NCI-H748 treated with DMSO at 0.1 percent for 48 hours (cell line): ENCODE results near the gene CAB39L.

Source experiments
- DNase-seq: peaks from one replicate; lab custom pipeline; 2025; lab: John Stamatoyannopoulos, UW

The CAB39L gene

DNA sequence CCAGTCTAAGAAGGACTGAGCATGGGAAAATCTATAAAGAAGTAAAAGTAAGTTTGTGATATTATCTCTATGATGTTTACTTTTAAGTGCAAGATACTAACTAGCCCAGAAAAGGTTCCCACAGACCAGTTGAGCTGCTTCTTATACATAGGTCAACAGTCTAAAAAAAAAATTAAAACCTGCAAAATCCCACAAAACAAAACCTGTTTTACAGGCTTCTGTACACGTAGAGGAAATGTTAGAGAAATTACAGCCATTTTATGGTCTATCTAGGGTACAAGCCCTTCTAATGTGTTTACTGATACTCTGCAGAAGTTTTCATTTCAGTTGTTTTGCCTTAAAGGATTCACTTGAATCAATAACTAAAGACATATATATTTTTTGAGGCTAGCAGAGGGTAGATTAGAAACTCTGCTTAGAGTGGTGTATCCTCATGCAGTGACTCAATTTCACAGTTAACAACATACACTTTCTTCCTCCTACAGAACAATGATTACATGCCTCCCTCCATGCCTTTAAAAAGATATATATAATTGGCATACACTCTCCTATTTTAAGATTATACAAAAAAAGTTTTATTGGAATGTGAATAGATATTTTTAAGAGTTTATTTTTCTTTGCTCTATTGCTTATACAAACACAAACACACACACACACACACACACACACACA lies 43.9 kb downstream of the CAB39L start:
- DNase-seq = no peak

GRCh38 chr13:49395878-49396380 lies 47.9 kb downstream of the CAB39L start:
- no peak for DNase-seq

DNA sequence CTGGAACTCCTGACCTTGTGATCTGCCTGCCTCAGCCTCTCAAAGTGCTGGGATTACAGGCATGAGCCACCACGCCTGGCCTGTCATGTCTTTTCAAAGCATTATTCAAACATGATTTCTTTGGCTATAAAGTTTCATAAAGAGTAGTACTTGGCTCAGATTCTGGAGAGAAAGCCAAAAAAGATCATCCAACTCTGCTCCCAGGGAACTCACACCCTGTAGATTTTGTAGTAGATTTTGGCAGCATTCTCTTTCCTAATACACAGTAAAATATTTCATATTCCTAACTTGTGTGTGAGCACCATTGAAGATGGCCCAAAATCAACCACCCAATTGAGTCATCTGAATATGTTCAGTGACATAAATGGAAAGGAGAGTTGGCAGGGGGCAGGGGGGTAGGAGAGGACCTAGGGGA lies 48.4 kb downstream of the CAB39L start:
- no peak for DNase-seq

GRCh38 chr13:49388091-49388635 lies 55.7 kb downstream of the CAB39L start:
- no peak for DNase-seq

- no peak for DNase-seq
These were observed 57.2 kb downstream of the CAB39L start for GRCh38 chr13:49386664-49387063.

DNA sequence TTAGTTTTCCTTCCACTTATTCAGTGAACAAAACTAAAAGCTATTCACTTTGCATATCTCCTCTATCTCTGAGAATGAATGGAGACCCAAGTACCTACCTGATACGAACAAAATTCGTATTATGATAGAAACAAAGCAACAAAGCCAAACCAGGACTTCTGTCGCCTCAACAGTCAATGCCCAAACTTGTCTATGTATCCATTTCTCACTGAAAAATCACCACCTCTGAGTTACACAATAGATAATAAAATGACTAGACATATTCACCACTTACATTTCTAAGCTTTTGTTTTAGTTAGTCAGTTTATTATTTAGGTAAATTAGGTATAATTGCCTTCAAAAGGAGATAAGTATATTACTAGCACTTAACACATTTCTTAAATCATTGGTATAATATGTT lies 67.7 kb downstream of the CAB39L start:
- DNase-seq = no peak

- DNase-seq = no peak
These were observed 69.1 kb downstream of the CAB39L start for GRCh38 chr13:49374585-49375290.

GRCh38 chr13:49373716-49374115 lies 70.1 kb downstream of the CAB39L start:
- DNase-seq = no peak

DNA sequence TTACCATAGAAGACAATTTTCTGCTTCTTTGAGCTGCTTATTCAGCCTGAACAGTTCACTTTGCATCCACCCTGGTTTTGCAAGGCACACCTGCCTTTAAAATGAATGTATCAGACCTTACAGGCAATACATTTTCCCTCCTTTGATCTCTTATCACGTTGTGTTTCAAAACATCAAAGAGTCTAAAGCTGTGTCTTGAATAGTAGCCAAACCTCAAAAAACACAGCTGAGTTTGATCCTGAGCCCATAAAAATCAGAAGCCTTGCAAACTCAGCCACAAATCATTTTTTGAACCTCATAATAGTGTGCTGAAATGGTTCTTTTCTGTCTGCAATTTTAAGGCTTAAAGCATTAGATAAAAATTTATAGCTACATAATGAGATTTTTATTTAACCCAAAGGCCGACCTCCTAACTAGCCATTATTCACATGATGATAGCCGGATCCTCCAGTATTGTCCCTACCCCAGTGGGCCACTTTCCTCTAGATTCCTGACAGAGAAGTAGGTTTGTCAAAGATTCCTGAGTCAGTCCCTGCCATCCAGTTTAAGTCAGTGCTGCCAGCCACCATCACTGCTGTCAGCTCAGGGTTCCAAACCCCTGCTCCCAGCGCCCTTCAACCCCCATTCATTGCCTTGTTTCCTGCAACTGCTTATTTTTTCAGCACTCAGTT lies 71.8 kb downstream of the CAB39L start:
- DNase-seq = no peak

DNA sequence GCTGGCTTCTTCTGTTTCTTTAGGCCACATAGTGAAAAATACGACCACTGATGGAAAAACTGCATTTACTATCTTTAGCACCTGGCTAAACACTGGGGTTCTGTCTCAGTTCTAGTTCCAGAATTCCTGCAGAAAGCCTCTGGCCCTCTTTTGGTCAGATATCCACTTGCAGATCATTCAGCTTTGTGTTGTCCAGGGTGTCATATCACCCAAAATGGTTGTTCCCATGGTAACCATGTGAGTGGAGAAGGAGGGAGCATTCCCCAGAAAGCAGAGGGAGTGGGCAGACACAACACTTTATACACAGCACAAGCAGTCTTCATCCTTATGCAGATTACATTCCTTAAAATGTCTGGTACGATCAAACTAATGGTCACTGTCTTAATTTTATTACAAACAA lies 73.5 kb downstream of the CAB39L start:
- DNase-seq = no peak

GRCh38 chr13:49369866-49370265 lies 74.0 kb downstream of the CAB39L start:
- DNase-seq = no peak

GRCh38 chr13:49368688-49369087 lies 75.2 kb downstream of the CAB39L start:
- DNase-seq = no peak

GRCh38 chr13:49367640-49368422 lies 76.0 kb downstream of the CAB39L start:
- DNase-seq = no peak

DNA sequence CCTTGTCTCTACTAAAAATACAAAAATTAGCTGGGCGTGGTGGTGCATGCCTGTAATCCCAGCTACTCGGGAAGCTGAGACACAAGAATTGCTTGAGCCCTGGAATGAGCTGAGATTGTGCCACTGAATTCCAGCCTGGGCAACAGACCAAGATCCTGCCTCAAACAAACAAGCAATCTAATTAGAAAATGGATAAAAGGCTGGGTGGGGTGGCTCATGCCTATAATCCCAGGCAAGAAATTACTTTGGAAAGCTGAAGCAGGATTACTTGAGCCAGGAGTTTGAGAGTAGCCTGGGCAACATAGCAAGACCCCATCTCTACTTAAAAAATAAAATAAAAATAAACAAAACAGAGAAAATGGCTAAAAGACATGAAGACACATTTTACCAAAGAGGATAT lies 77.0 kb downstream of the CAB39L start:
- DNase-seq = no peak

GRCh38 chr13:49357694-49358093 lies 86.2 kb downstream of the CAB39L start:
- no peak for DNase-seq

- no peak for DNase-seq
These were observed 87.6 kb downstream of the CAB39L start for GRCh38 chr13:49356223-49356622.

DNA sequence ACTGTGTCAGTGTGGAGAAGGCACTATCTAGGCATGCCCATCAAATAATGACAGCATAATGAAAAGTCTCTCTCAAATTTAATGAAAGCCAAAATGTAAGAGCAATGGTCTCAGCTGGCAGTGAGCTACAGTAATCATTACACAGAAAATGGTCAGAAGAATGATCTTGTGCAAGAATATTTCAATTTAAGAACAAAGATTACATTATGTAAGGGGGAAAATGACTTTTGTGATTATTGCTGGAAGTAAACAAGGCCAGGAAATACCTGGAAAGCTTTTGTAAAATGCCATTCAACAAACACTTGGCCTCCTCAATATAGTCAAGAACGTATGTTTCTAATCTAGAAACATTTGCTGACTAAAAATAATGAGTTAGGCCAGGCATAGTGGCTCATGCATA lies 89.1 kb downstream of the CAB39L start:
- no peak for DNase-seq

DNA sequence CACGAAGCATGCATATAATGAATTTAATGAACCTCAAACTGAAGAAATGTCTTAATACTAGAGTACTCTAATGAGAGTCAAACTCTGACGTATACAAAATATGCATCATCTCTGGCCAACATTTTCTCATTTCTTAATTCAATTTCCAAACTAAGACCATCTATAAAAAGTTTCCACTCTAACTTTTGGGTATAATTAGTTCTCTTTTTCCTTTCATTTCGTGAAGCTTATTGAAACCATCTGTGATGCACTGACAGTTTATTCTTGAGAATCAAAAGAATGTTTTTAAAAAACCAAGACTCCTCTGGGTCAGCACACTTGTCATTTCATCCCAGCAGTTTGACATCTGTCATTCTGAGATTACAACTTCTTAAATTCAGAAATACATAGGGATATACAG lies 90.0 kb downstream of the CAB39L start:
- no peak for DNase-seq

GRCh38 chr13:49351871-49352270 lies 92.0 kb downstream of the CAB39L start:
- DNase-seq = no peak

DNA sequence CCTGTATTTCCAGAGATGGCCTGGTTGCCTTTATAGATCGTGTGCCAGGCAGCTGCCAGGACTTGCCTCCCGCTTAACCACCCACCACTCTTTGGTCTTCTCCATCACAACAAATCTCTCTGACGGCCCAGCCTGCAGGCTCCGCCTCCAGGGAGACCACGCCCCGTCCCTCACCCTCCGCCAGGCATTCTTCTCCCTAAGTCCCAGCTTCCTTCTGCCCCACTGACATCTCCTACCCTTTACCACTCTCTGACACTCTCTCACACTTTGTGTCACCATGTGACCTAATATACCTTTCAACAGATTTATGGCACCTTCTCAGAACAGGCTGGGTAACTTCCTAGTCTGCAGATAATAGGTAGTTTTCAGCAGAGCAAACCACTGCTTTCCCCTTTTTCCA lies 95.1 kb downstream of the CAB39L start:
- DNase-seq = no peak

DNA sequence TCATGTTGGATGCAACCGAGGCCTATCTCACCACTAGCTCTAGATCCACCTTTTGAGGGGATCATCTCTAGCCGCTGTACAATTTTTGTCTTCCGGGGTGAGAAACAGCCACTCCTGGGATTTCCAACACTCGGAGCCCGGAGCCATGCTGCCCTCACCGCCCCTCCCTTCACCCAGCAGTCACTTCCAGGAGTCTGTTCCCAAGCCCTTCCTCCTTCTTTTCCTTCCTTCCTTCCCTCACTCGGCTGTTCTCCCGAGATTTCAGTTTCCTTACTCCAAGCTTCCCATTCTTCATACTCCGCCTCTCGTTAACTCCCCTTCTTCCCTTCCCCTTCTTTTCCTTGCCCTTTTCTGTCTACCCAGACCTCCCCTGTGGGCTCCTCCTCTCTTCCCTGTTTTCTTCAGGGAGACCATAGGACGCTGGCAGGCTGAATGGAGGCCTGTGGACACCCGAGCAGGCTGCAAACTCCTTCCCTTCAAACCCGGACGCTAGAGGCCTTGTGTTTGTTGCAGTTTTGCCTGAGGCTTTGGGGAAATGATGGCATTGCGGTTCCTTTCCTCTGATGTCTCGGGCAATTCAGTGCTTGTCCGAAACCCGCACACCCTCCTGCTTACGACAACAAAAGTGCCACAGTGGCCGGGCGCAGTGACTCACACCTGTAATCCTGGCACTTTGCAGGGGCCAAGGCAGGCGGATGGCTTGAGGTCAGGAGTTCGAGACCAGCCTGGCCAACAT lies 96.0 kb downstream of the CAB39L start:
- DNase-seq = no peak
